Adrenal gland (tissue), 12 donors: Measurements from ENCODE around the gene RAD51B. TPM values are rescaled to one million over a fixed set of nuclear protein-coding genes. Genes with fewer than 3 reads are reported as not detected.

ENCODE experiments used
- DNase-seq, 7 donors: peaks; one replicate each; pipeline ENCODE4 v3.0.0-alpha.2; 2019 to 2020
- H3K27ac ChIP-seq, 5 donors: fragments of 200-600 bp; sonication (generic) in 4 of 5; 1 replicate in 3 of 5; 2 replicates in 2 of 5; pipeline versions ENCODE4 v1.5.1 to v1.8.0; 2016 to 2020; ENCODE audit warnings: mild to moderate bottlenecking in 1 of 5
- H3K27me3 ChIP-seq: fragments of 200-600 bp; 2 replicates; pipeline ENCODE4 v1.8.0; 2021
- H3K36me3 ChIP-seq, 2 donors: fragments of 200-600 bp; replicated peaks in 1 of 2; 1 replicate in 1 of 2; 2 replicates in 1 of 2; pipeline versions ENCODE4 v1.5.1 to v1.8.0; 2018 to 2022
- H3K4me1 ChIP-seq, 2 donors: fragments of 200-600 bp; replicated peaks in 1 of 2; 1 replicate in 1 of 2; 2 replicates in 1 of 2; pipeline versions ENCODE4 v1.5.1 to v1.8.0; 2018 to 2021
- H3K4me3 ChIP-seq, 4 donors: fragments of 200-600 bp; sonication (generic) in 3 of 4; one replicate each; pipeline ENCODE4 v1.5.1; 2016 to 2018
- H3K9me3 ChIP-seq, 3 donors: fragments of 200-600 bp; sonication (generic) in 1 of 3; replicated peaks in 1 of 3; 1 replicate in 2 of 3; 2 replicates in 1 of 3; pipeline versions ENCODE4 v1.5.1 to v1.8.0; 2016 to 2021
- CTCF ChIP-seq, 6 experiments: fragments of 450-650 bp in 4 of 6; fragments of 200-600 bp in 2 of 6; sonication (generic) in 1 of 6; IDR thresholded peaks; 1 replicate in 5 of 6; 2 replicates in 1 of 6; pipeline versions ENCODE4 v1.5.1 to v1.8.0; 2016 to 2021; ENCODE audit warnings: antibody characterized with exemption in 6 of 6, mild to moderate bottlenecking in 2 of 6, moderate library complexity in 1 of 6
- POLR2A ChIP-seq, 2 donors: fragments of 450-650 bp; IDR thresholded peaks; one replicate each; pipeline ENCODE4 v1.6.1; 2017; ENCODE audit warnings: antibody characterized with exemption in 2 of 2, mild to moderate bottlenecking in 2 of 2, moderate library complexity in 1 of 2
- WGBS, 4 donors: extraction: QIAGEN DNeasy Blood & Tissue Kit in 2 of 4; methylation state at CpG; one replicate each; pipeline versions ENCODE4 v1.1.5 to v1.1.7; 2013 to 2017; 5-methylcytosine and 5-hydroxymethylcytosine counted together
- intact Hi-C, 2 donors: fragments of 100-400 bp; cut with DNase I; formaldehyde crosslinking; loops; one replicate each; pipeline versions ENCODE4 v1.14.1 to v1.15.0; 2022 to 2023
- polyA plus RNA-seq, 3 donors: library from polyadenylated mRNA; stranded (reverse); fragments of 200-250 nt in 2 of 3; fragments of 350-450 nt in 1 of 3; fragmentation: Illumina TruSeq in 1 of 3; extraction: RNeasy Lipid Tissue Mini Kit (QIAGEN cat#74804) in 1 of 3; gene quantifications; one replicate each; pipeline ENCODE4 v1.2.3, GENCODE V29; 2013 to 2014
- total RNA-seq, 9 donors: library from RNA; depleted of rRNA in 4 of 9; stranded (reverse); fragments of >200 nt in 4 of 9; fragments of 120-200 nt in 1 of 9; fragmentation: NEBNext Ultra II Directional in 1 of 9; extraction: Animal tissue kit (Norgen Biotek cat#: 25700) in 1 of 9; gene quantifications; one replicate each; pipeline versions ENCODE4 v1.1.0 to v1.2.4, GENCODE V29; 2013 to 2023
- donor health status: healthy with polysubstance abuse.
- donor health status: Bipolar disorder and iron deficiency.
- donor health status: DM: yes; HTN: yes; CAD: no.
- donor health status: DM: no; HTN: no; CAD: no.
- donor health status: DM: no; HTN: no; CAD: no.
- donor health status: DM: yes; HTN: yes; CAD: no.

RAD51B gene
- total and polyA plus RNA-seq, 12 donors = 2.3 to 24.6 (median 12.4) TPM

GRCh38 chr14:68407825-68408224 is 588.2 kb downstream of the RAD51B start:
- Histone ChIP-seq H3K4me1 (peaks cover 0 to 22% of the 10 kb centered on the region in 2 donors), H3K4me3 (no peak overlapping the region), H3K27me3 (no peaks in the 10 kb centered on the region), H3K27ac (no peak overlapping the region), H3K36me3 (no peaks in the 10 kb centered on the region), H3K9me3 (no peaks in the 10 kb centered on the region)
- TF ChIP-seq POLR2A (IDR thresholded peaks at IDR 0.05) (no peak), CTCF (IDR thresholded peaks at IDR 0.05) (no peak)
- 82 to 87% (median 85%) methylated on average over 1 of the region's 1 CpG for WGBS, 4 donors
- DNase-seq = no peak
- intact Hi-C loops = no loop called here

DNA sequence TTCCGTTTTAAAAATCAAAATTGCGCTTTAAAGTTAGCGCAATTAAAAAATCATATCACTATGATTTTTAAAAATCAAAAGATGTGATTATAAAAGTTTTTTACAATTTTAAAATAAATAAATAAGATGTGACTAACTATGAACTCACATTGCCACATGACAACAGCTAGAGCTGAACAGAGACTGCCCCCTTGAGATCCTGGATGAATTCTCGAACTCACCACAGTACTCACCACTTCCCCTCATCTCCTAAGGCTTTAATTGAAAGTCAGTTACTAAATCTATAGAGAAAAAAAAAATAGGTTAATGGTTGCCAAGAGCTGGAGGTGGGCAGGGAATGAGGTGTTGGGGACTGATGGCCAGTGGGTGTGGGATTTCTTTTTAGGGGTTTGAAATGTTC is 589.1 kb downstream of the RAD51B start:
- TF ChIP-seq POLR2A (IDR thresholded peaks at IDR 0.05) = no peak
- no peak for TF ChIP-seq CTCF (IDR thresholded peaks at IDR 0.05)
- H3K9me3 ChIP-seq = no peaks in the 10 kb centered on the region
- WGBS, 4 donors = 91 to 95% (median 93%) methylated on average over 4 of the region's 4 CpGs
- H3K27ac ChIP-seq = no peak overlapping the region
- intact Hi-C loops = no loop called here
- no peaks in the 10 kb centered on the region for H3K36me3 ChIP-seq
- no peak for DNase-seq
- H3K4me3 ChIP-seq = no peak overlapping the region
- no peaks in the 10 kb centered on the region for H3K27me3 ChIP-seq
- peaks cover 0 to 14% of the 10 kb centered on the region in 2 donors for H3K4me1 ChIP-seq

- no peaks in the 10 kb centered on the region for H3K27me3 ChIP-seq
- H3K9me3 ChIP-seq = no peaks in the 10 kb centered on the region
- intact Hi-C loops = no loop called here
- no peak for TF ChIP-seq CTCF (IDR thresholded peaks at IDR 0.05)
- no peak for TF ChIP-seq POLR2A (IDR thresholded peaks at IDR 0.05)
- DNase-seq = no peak
- H3K27ac ChIP-seq = no peak overlapping the region
- peaks cover 0 to 11% of the 10 kb centered on the region in 2 donors for H3K4me1 ChIP-seq
- no peaks in the 10 kb centered on the region for H3K36me3 ChIP-seq
- no peak overlapping the region for H3K4me3 ChIP-seq
These were observed 589.8 kb downstream of the RAD51B start for GRCh38 chr14:68409387-68409786.

- intact Hi-C loops = no loop called here
- H3K9me3 ChIP-seq = no peaks in the 10 kb centered on the region
- H3K4me3 ChIP-seq = no peak overlapping the region
- no peak for TF ChIP-seq POLR2A (IDR thresholded peaks at IDR 0.05)
- no peak for TF ChIP-seq CTCF (IDR thresholded peaks at IDR 0.05)
- peaks cover 0 to 7% of the 10 kb centered on the region in 2 donors for H3K4me1 ChIP-seq
- DNase-seq = no peak
- H3K27me3 ChIP-seq = no peaks in the 10 kb centered on the region
- no peak overlapping the region for H3K27ac ChIP-seq
- no peaks in the 10 kb centered on the region for H3K36me3 ChIP-seq
- WGBS, 4 donors = 82 to 88% (median 84%) methylated on average over 4 of the region's 4 CpGs
These were observed 593.2 kb downstream of the RAD51B start for GRCh38 chr14:68412505-68413465.
